Measurements from ENCODE around the gene SPOCD1. TPM values are rescaled to one million over a fixed set of nuclear protein-coding genes. Genes with fewer than 3 reads are reported as not detected.

The SPOCD1 gene
- total RNA-seq, 1 donor from 2014 or later: 1.5 TPM

DNA sequence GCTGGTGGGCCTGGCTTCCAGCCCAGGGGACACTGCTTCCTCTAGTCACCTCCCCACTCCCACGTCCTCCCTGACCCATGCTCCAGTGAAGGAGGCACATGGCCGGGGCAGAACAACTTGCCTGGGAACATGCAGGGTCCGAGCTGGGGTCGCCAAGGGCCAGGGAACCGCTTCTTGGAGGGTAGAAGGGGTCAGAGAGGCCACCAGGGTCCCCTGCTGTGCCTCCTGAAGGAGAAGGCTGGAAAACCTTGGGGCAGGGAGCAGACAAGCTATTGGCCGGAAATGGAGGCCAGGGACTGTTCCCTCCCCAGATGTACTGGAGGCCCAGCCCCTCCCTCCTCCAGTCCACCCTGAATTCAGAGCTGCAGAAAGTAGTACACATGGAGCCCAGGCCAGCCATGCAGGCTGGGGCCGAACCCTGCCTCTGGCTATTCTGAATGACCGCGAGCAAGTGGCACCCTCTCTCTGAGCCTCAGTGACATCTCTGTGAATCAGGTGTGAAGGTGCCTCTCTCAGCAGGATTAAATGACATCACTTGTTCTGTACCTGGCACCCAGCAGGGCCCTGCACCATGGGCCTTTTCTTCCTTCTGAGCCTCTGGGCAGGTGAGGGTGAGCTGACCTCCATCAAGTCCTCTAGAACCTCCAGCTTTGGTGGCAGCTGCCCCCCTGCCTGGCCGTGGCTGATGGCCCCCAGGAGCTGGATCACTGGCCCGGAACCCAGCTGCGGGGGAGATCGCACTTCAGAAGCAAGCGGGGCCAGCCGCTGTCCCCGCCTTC, 15.7 kb downstream of the SPOCD1 start:
- Mint-ChIP-seq H3K36me3 (ENCODE audit: low read depth, unreplicated experiment) (no peaks in the 10 kb centered on the region), H3K4me1 (ENCODE audit: unreplicated experiment) (peaks cover 14% of the 10 kb centered on the region), H3K4me3 (ENCODE audit: unreplicated experiment) (no peak overlapping the region), H3K27ac (ENCODE audit: unreplicated experiment) (no peak overlapping the region), H3K9me3 (ENCODE audit: unreplicated experiment) (no peaks in the 10 kb centered on the region), H3K27me3 (ENCODE audit: unreplicated experiment) (peaks cover 4% of the 10 kb centered on the region)
- TF ChIP-seq, protein P1, sequence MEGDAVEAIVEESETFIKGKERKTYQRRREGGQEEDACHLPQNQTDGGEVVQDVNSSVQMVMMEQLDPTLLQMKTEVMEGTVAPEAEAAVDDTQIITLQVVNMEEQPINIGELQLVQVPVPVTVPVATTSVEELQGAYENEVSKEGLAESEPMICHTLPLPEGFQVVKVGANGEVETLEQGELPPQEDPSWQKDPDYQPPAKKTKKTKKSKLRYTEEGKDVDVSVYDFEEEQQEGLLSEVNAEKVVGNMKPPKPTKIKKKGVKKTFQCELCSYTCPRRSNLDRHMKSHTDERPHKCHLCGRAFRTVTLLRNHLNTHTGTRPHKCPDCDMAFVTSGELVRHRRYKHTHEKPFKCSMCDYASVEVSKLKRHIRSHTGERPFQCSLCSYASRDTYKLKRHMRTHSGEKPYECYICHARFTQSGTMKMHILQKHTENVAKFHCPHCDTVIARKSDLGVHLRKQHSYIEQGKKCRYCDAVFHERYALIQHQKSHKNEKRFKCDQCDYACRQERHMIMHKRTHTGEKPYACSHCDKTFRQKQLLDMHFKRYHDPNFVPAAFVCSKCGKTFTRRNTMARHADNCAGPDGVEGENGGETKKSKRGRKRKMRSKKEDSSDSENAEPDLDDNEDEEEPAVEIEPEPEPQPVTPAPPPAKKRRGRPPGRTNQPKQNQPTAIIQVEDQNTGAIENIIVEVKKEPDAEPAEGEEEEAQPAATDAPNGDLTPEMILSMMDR (IDR thresholded peaks at IDR 0.05; ENCODE audit: unreplicated experiment): no peak
- no peak for DNase-seq (ENCODE audit: low spot score)

DNA sequence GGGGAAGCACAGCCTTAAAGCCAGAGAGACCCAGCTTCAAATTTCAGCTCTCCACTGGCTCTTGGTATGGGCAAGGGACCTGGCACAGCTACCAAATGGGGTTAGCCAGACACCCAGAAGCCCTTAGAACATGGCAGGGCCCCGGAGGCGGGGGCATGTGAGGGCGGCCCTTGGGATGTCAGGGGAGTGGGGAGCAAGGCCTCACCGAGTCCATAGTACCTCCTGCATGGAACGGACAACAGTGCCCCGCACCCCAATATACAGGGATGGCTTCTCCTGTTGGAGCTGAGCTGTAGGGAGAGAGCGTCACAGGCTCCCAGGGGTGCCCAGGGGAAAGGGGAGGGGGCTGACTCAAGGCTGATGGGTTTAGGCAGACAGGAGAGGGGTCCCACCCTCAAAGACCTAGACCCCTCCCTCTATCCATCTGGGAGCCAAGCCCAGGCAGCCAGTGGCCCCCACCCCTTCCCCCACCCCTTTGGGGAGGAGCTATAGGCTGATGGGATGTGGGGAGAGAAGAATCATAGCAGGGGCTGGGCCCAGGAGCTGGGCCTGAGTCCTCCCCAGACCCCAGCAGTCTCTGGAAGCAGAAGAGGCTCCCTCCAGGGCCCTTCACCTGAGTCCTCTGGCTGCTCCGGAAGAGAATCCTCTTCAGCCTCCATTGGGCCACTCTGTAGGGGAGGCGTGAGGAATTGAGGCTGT, 16.5 kb downstream of the SPOCD1 start:
- H3K27ac Mint-ChIP-seq (ENCODE audit: unreplicated experiment): no peak overlapping the region

DNA sequence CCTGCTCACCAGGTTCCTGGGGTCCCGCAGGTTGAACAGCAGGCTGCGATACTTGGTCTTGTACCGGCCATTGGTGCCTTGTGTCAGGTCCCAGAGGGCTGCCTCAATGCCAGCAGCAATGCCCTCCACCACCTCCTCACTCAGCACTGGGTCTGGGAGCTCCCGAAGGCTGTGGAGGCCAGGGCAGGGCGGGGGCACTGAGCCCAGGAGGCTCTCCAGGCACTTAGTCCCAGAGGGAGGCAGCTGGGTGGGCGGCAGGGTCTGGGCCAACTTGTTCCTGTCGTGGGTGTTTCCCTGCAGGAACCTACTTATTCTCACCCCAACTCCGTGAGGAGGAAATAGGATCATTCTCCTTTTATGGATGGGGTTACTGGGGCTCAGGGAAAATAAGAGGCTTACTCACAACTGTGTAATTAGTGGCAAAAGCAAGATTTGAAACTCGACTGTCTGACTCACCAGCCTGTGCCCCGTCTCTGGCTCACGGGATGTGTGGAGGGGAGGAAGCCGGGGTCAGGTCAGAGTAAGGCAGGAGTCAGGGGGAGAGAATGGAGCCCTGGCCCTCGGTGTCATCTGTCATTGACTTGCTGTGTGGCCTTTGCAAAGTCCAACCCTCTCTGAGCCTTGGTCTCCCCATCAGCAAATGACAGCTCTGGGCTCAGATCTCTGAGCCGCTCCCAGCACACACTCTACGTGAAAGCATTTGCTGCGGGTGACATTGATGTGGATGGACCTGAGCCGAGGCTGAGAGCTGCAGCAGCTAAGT, 17.2 kb downstream of the SPOCD1 start:
- peaks cover 11% of the 10 kb centered on the region for H3K4me1 Mint-ChIP-seq (ENCODE audit: unreplicated experiment)
- H3K27me3 Mint-ChIP-seq (ENCODE audit: unreplicated experiment): peaks cover 4% of the 10 kb centered on the region
- DNase-seq (ENCODE audit: low spot score): no peak
- H3K27ac Mint-ChIP-seq (ENCODE audit: unreplicated experiment): no peak overlapping the region
- no peaks in the 10 kb centered on the region for H3K9me3 Mint-ChIP-seq (ENCODE audit: unreplicated experiment)
- no peaks in the 10 kb centered on the region for H3K36me3 Mint-ChIP-seq (ENCODE audit: low read depth, unreplicated experiment)
- TF ChIP-seq, protein P1 (IDR thresholded peaks at IDR 0.05; ENCODE audit: unreplicated experiment): no peak
- no peak overlapping the region for H3K4me3 Mint-ChIP-seq (ENCODE audit: unreplicated experiment)

More for the DNA sequence above, 16.5 kb downstream of the SPOCD1 start:
- no peak for DNase-seq (ENCODE audit: low spot score)
- Mint-ChIP-seq H3K4me3 (ENCODE audit: unreplicated experiment) (no peak overlapping the region), H3K27me3 (ENCODE audit: unreplicated experiment) (peaks cover 4% of the 10 kb centered on the region), H3K4me1 (ENCODE audit: unreplicated experiment) (peaks cover 14% of the 10 kb centered on the region), H3K9me3 (ENCODE audit: unreplicated experiment) (no peaks in the 10 kb centered on the region), H3K36me3 (ENCODE audit: low read depth, unreplicated experiment) (no peaks in the 10 kb centered on the region)
- TF ChIP-seq, protein P1 (IDR thresholded peaks at IDR 0.05; ENCODE audit: unreplicated experiment): no peak

DNA sequence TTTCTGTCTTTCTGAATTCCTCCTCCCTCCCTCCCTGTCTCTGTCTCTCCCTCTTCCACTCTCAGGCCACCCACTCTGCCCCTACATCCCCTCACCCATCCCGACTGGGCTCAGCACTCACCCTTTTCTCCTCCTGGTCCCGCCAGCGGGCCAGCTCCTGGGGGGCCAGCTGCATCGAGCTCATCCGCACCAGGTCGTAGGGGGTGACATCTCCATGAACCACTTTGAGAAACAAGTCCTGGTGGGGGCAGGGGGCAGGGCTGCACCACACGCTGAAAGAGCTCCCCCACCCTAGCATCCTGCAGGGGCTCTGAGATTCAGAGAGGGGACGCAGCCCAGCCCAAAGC, 17.8 kb downstream of the SPOCD1 start:
- TF ChIP-seq, protein P1 (IDR thresholded peaks at IDR 0.05; ENCODE audit: unreplicated experiment): no peak
- no peak overlapping the region for H3K4me3 Mint-ChIP-seq (ENCODE audit: unreplicated experiment)
- no peaks in the 10 kb centered on the region for H3K36me3 Mint-ChIP-seq (ENCODE audit: low read depth, unreplicated experiment)
- no peak for DNase-seq (ENCODE audit: low spot score)
- no peaks in the 10 kb centered on the region for H3K9me3 Mint-ChIP-seq (ENCODE audit: unreplicated experiment)
- no peak overlapping the region for H3K27ac Mint-ChIP-seq (ENCODE audit: unreplicated experiment)
- H3K4me1 Mint-ChIP-seq (ENCODE audit: unreplicated experiment): peaks cover 9% of the 10 kb centered on the region
- peaks cover 4% of the 10 kb centered on the region for H3K27me3 Mint-ChIP-seq (ENCODE audit: unreplicated experiment)

All from endothelial cell (in vitro differentiated cells).